ENCODE results near the gene BRF1. TPM values are rescaled to one million over a fixed set of nuclear protein-coding genes. Genes with fewer than 3 reads are reported as not detected.
"Not testable (repeated sequence)": the region's sequence is repeated elsewhere in the genome, so short reads cannot be mapped to it uniquely, and the experiment has no call there.

Gene BRF1
- polyA plus RNA-seq, 3 donors, result 28.0 to 30.7 (median 30.5) TPM

GRCh38 chr14:105292826-105293711, 7.7 kb downstream of the BRF1 start:
- no peak for DNase-seq (ENCODE audit: low read depth in 3 of 3, low spot score in 2 of 3)

DNA sequence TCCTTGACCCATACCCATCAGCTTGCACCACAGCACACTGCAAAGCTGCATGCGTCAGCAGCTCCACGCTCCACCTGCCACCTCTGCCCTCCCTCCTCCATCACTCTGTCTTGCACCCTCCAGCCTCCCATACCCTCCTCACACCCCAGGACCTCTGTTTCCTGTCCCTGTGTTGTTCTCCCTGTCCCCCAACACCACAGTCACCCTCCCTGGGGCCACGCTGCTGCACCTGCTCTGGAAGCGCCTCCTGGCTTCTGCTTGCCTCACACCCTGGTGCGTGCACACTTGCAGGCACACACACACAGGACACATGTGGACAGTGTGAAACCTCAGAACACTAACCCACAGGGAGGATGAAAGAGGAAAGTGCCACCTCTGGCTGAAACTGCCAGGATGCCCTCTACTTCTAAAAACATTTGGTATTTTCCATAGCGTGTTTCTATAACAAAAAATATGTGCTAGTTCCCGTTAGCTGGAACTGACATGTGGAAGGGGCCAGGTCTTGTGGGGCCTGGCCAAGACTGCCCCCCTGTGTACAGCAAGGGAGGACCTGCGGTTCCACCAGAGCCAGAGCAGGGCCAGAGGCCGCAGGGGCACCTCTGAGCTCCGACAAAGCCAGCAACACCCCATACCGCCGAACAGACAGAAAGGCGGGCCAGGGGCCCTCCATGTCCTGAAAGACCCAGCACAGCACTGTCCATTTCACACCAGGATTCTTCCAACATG, 10.0 kb downstream of the BRF1 start:
- DNase-seq (ENCODE audit: low read depth in 3 of 3, low spot score in 2 of 3), result no peak

GRCh38 chr14:105288936-105289335, 11.9 kb downstream of the BRF1 start:
- not testable (repeated sequence) for DNase-seq (ENCODE audit: low read depth in 3 of 3, low spot score in 2 of 3)

GRCh38 chr14:105287249-105288102, 13.3 kb downstream of the BRF1 start:
- DNase-seq (ENCODE audit: low read depth in 3 of 3, low spot score in 2 of 3), result no peak

DNA sequence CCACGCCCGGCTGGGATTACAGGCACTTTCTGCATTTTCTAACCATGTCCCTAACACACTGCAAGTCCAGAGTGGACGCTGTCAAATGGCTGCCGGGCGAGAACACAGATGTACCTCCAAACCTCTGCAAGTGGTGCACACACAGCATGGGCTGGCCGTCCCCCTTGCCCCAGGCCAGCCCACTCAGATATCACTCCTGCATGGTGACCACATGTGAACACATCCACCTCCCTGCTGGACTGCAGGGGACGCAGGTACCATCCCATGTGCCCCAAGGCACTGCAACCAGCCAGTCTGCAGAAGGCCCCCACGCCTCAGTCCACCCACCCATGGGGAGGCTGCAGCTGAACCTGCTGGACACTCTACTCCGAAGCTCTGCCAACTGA, 14.0 kb downstream of the BRF1 start:
- DNase-seq (ENCODE audit: low read depth in 3 of 3, low spot score in 2 of 3), result no peak

GRCh38 chr14:105285174-105285573, 15.6 kb downstream of the BRF1 start:
- no peak for DNase-seq (ENCODE audit: low read depth in 3 of 3, low spot score in 2 of 3)

GRCh38 chr14:105283899-105284298, 16.9 kb downstream of the BRF1 start:
- no peak for DNase-seq (ENCODE audit: low read depth in 3 of 3, low spot score in 2 of 3)

GRCh38 chr14:105283028-105283427, 17.8 kb downstream of the BRF1 start:
- no peak for DNase-seq (ENCODE audit: low read depth in 3 of 3, low spot score in 2 of 3)

- DNase-seq (ENCODE audit: low read depth in 3 of 3, low spot score in 2 of 3), result no peak
These were observed 18.6 kb downstream of the BRF1 start for GRCh38 chr14:105282098-105282725.

GRCh38 chr14:105281371-105282097, 19.3 kb downstream of the BRF1 start:
- DNase-seq (ENCODE audit: low read depth in 3 of 3, low spot score in 2 of 3), result no peak

- no peak for DNase-seq (ENCODE audit: low read depth in 3 of 3, low spot score in 2 of 3)
These were observed 20.3 kb downstream of the BRF1 start for GRCh38 chr14:105280525-105280924.

DNA sequence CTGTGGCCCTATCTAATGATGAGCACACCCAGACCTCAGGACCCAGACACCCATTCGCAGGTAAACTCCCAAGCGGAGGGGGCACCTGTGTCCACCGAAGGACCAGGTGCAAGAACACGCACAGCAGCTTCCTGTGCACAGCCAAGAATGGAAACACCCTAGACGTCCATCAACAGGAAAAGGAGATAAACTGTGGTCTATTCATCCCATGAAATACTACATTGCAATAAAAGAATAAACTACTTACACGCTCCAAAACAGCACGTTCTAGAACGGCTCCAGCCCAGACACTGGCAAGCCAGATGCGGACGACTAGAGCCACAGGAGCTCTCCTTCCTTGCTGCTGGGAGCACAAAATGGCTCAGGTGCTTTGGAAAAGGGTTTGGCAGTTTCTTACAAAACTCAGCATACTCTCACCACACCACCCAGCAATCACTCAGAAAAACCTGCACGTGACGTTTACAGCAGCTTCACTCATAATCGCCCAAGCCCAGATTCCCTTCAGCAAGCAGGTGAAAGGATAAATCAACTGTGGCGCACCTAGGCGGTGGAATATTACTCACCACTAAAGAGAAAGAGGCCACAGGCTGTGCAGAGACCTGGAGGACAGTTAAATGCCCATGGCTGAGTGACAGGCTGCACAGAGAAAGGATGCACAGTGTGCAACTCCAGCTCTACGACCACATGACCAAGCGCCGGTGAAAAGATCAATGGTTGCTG, 21.0 kb downstream of the BRF1 start:
- no peak for DNase-seq (ENCODE audit: low read depth in 3 of 3, low spot score in 2 of 3)

GRCh38 chr14:105277448-105277847, 23.4 kb downstream of the BRF1 start:
- DNase-seq (ENCODE audit: low read depth in 3 of 3, low spot score in 2 of 3), result not testable (repeated sequence)

DNA sequence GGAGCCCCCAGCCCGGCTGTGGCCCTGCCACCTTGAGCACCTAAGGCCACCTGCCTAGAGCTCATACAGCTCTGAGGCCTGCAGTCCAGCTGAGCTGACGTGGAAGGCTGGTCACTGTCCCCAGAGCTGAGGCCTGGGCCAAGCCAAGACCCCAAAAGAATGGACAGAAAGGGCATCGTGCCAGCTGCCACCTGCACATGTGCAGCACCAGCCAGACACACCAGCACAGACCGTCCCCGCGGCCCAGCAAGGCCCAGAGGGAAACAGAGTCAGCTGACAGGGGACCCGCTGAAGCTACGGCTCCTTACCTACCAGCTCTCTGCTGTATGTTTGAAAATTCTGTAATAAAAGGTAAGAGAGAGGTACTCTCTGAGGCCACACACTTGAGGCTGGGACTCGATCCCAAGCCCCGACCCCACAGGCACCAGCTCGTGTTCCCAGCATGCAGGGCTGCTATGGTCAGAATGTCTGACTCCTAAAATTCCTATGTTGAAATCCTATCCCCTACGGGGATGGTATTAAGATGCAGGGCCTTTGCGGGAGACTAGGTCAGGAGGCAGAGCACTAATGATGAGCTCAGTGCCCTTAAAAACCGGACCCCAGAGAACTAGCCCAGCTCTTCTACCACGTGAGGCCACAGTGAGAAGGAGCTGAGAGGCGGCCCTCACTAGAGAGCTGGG, 25.4 kb downstream of the BRF1 start:
- DNase-seq (ENCODE audit: low read depth in 3 of 3, low spot score in 2 of 3), result no peak

GRCh38 chr14:105274637-105275036, 26.2 kb downstream of the BRF1 start:
- no peak for DNase-seq (ENCODE audit: low read depth in 3 of 3, low spot score in 2 of 3)

GRCh38 chr14:105273062-105273461, 27.7 kb downstream of the BRF1 start:
- DNase-seq (ENCODE audit: low read depth in 3 of 3, low spot score in 2 of 3), result no peak

DNA sequence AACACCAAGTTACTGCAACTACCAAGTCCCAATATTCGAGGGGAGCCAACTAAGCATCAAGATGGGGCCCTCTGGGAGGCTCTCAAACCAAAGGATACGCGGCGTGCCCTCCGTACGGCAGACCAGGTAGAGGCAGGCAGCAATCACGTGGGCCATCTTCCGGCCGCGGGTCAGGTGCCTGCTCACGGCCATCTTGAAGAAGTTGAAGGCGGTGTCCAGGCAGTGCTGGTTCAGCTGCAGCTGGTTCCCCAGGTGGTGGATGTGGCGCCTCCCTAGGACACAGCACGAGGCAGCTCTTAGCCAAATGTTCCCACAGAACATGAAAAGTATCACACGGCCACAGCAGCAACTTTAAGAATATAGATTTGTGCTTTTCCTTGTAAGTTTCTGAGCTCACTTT, 28.2 kb downstream of the BRF1 start:
- DNase-seq (ENCODE audit: low read depth in 3 of 3, low spot score in 2 of 3), result no peak

- DNase-seq (ENCODE audit: low read depth in 3 of 3, low spot score in 2 of 3), result no peak
These were observed 29.4 kb downstream of the BRF1 start for GRCh38 chr14:105271224-105271890.

Data from right renal cortex interstitium (tissue), 3 donors.